Naive B cell (primary cell): ENCODE measurements around the gene SLC39A8. TPM values are rescaled to one million over a fixed set of nuclear protein-coding genes. Genes with fewer than 3 reads are reported as not detected.

Experiments
- ATAC-seq, 2 donors: fragments of 150-1000 bp; cut with Tn5 transposase; 2 replicates each; pipeline ENCODE4 v1.10.0; 2021; ENCODE audit warnings: low read depth in 2 of 2, mild to moderate bottlenecking in 2 of 2, moderate library complexity in 2 of 2
- DNase-seq: peaks from one replicate; pipeline ENCODE4 v3.0.0; 2022
- H3K27ac Mint-ChIP-seq, 6 donors: one replicate each; pipeline ENCODE4 v1.8.0; 2020 to 2022; ENCODE audit warnings: mild to moderate bottlenecking in 6 of 6, mixed read lengths in 6 of 6, moderate library complexity in 5 of 6, inconsistent platforms in 2 of 6
- H3K27me3 Mint-ChIP-seq, 3 donors: one replicate each; pipeline ENCODE4 v1.8.0; 2021 to 2022; ENCODE audit warnings: mixed read lengths in 3 of 3, mild to moderate bottlenecking in 1 of 3
- H3K36me3 Mint-ChIP-seq, 2 donors: one replicate each; pipeline ENCODE4 v1.8.0; 2020 to 2022; ENCODE audit warnings: mixed read lengths in 2 of 2, inconsistent platforms in 1 of 2, mild to moderate bottlenecking in 1 of 2
- H3K4me1 Mint-ChIP-seq, 3 donors: one replicate each; pipeline ENCODE4 v1.8.0; 2020 to 2022; ENCODE audit warnings: mixed read lengths in 3 of 3, inconsistent platforms in 1 of 3, mild to moderate bottlenecking in 1 of 3, moderate library complexity in 1 of 3
- H3K4me3 Mint-ChIP-seq, 8 donors: one replicate each; pipeline ENCODE4 v1.8.0; 2020 to 2022; ENCODE audit warnings: mild to moderate bottlenecking in 8 of 8, mixed read lengths in 8 of 8, moderate library complexity in 8 of 8, inconsistent platforms in 2 of 8
- H3K9me3 Mint-ChIP-seq, 7 donors: one replicate each; pipeline ENCODE4 v1.8.0; 2020 to 2022; ENCODE audit warnings: mixed read lengths in 7 of 7, mild to moderate bottlenecking in 5 of 7, inconsistent platforms in 2 of 7, moderate library complexity in 1 of 7
- polyA plus RNA-seq, 6 donors: library from polyadenylated mRNA; unstranded; fragments of 300-500 nt; fragmentation: Illumina TruSeq; gene quantifications; one replicate each; pipeline ENCODE4 v1.2.3, GENCODE V29; 2021; ENCODE audit warnings: low read depth in 6 of 6

Gene SLC39A8
- polyA plus RNA-seq, 6 donors from 2014 or later: 17.2 to 37.3 (median 20.0) TPM

DNA sequence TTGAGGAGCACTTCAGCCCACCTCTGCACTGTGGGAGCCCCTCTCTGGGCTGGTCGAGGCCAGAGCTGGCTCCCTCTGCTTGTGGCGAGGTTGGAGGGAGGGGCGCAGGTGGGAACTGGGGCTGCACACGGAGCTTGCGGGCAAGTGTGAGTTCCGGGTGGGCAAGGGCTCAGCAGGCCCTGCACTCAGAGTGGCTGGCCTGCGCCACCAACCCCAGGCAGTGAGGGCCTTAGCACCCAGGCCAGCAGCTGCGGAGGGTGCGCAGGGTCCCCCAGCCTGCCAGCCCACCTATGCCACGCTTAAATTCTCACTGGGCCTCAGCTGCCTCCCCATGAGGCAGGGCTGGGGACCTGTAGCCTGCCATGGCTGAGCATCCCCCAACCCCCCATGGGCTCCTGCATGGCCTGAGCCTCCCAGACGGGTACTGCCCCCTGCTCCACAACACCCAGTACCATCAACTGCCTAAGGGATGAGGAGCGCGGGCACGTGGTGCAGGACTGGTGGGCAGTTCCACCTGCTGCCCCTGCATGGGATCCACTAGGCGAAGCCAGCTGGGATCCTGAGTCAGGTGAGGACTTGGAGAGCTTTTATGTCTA lies 110.9 kb downstream of the SLC39A8 start:
- Mint-ChIP-seq H3K4me1 (no peaks in the 10 kb centered on the region), H3K27me3 (no peaks in the 10 kb centered on the region), H3K4me3 (no peak overlapping the region), H3K36me3 (no peaks in the 10 kb centered on the region), H3K9me3 (peaks cover 0 to 5% (median 2%) of the 10 kb centered on the region in 7 donors), H3K27ac (no peak overlapping the region)
- ATAC-seq (no peak), DNase-seq (no peak)

DNA sequence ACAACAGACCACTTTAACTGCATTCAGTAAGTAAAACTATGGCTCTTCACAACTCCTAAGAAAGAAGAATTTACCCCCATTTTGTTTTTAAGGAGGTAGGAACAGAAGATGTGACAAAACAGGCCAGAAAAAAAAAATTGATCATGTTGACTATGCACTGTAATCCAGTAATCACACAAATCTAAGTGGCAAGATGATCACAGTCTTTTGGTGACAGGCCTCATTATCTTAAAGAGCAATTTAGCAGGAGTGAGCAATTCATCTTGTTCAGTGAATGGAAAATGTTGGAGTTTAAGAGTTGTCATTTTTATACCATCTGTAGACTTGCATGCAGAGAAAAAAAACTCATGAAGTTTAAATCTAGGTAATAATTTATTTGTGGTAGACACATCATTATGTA lies 115.1 kb downstream of the SLC39A8 start:
- H3K27ac Mint-ChIP-seq: no peak overlapping the region
- no peaks in the 10 kb centered on the region for H3K36me3 Mint-ChIP-seq
- H3K9me3 Mint-ChIP-seq: peaks cover 0 to 20% (median 11%) of the 10 kb centered on the region in 7 donors
- H3K4me1 Mint-ChIP-seq: no peaks in the 10 kb centered on the region
- H3K27me3 Mint-ChIP-seq: no peaks in the 10 kb centered on the region
- ATAC-seq (no peak), DNase-seq (no peak)
- H3K4me3 Mint-ChIP-seq: no peak overlapping the region

DNA sequence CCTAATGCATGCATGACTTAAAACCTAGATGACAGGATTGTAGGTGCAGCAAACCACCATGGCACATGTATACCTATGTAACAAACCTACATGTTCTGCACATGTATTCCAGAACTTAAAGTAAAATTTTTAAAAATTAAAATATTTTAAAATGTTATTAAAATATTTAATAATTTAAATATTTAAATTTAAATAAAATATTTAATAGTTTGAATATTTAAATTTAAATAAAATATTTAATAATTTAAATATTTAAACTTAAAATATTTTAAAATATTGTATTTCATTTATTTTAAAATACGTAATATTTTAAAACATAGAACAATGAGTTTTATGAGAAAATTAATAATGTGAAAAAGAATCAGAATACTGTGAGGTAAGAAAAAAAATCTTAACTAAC lies 117.9 kb downstream of the SLC39A8 start:
- DNase-seq: no peak
- Mint-ChIP-seq H3K27ac (no peak overlapping the region), H3K27me3 (no peaks in the 10 kb centered on the region), H3K9me3 (peaks cover 0 to 20% (median 11%) of the 10 kb centered on the region in 7 donors), H3K4me3 (no peak overlapping the region), H3K36me3 (no peaks in the 10 kb centered on the region), H3K4me1 (no peaks in the 10 kb centered on the region)
- no peak for ATAC-seq

DNA sequence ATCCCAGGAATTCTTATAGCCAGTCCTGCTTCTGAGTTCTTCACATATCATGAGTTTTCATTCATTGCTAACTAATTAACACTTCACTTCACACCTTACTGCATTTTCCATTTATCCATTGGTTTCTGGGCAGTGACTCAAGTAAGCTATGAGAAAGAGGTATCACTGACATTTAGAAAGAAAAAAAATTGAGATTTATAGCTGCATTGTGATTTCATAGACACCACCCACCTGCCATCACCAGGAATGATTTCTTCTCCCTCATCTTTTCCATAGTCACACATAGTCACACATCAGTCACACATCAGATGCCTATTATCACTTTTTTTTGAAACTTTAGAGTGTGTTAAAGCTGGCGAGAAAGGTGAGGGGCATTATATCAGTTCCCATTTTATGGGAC lies 121.8 kb downstream of the SLC39A8 start:
- no peak overlapping the region for H3K27ac Mint-ChIP-seq
- no peaks in the 10 kb centered on the region for H3K36me3 Mint-ChIP-seq
- no peaks in the 10 kb centered on the region for H3K4me1 Mint-ChIP-seq
- ATAC-seq (no peak), DNase-seq (no peak)
- H3K4me3 Mint-ChIP-seq: no peak overlapping the region
- peaks cover 0 to 20% (median 11%) of the 10 kb centered on the region in 7 donors for H3K9me3 Mint-ChIP-seq
- no peaks in the 10 kb centered on the region for H3K27me3 Mint-ChIP-seq

DNA sequence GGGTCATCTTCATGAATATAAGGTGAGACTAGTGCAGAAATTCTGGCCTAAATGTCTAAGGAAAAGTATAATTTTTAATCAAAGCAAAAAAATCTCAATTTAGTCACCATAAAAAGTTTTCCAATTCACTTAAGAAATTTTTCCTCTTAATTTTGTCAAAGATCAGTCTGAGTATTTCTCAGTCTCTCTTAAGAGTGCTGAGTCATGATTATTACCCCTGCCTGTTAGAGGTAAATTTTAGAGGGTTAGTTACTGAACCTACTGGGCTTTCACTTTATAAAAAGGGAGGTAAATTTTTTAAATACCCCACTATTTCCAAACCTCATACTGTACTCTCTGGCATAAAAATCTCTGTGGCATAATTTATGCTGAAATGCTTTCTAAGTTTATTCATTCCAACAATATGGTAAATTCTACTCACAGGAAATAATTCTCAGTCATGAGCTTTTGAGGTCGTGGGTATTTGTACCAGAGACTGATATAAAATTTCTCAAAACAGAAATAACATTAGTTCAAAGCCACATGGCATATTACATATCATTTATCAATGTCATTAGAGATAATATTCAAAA lies 122.4 kb downstream of the SLC39A8 start:
- Mint-ChIP-seq H3K27ac (no peak overlapping the region), H3K27me3 (no peaks in the 10 kb centered on the region), H3K36me3 (no peaks in the 10 kb centered on the region)

DNA sequence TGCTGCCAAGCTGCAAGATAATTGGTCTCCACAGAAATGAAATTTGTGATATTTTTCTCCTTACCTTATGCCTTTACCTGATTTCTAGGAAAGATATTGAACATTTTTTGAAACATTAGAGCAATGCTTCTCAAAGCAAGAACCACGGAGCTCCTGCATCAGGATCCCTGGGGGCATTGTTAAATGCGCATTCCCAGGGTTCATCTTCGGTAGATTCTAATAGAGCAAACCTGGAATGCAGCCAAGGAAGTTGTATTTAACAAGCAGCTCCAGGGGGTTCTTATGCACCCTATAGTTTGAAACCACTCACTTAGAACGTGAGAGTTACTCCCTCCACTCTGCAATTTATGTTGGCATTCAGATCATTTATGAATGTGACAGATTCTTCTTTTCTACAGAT lies 126.2 kb downstream of the SLC39A8 start:
- H3K36me3 Mint-ChIP-seq: no peaks in the 10 kb centered on the region
- H3K27ac Mint-ChIP-seq: no peak overlapping the region
- H3K4me1 Mint-ChIP-seq: no peaks in the 10 kb centered on the region
- peaks cover 3 to 20% (median 5%) of the 10 kb centered on the region in 3 donors for H3K27me3 Mint-ChIP-seq
- ATAC-seq (no peak), DNase-seq (no peak)
- H3K4me3 Mint-ChIP-seq: no peak overlapping the region
- peaks cover 0 to 5% (median 0%) of the 10 kb centered on the region in 7 donors for H3K9me3 Mint-ChIP-seq

More for the DNA sequence above, 122.4 kb downstream of the SLC39A8 start:
- H3K9me3 Mint-ChIP-seq: peaks cover 0 to 15% (median 10%) of the 10 kb centered on the region in 7 donors
- ATAC-seq (no peak), DNase-seq (no peak)
- no peak overlapping the region for H3K4me3 Mint-ChIP-seq
- H3K4me1 Mint-ChIP-seq: no peaks in the 10 kb centered on the region

DNA sequence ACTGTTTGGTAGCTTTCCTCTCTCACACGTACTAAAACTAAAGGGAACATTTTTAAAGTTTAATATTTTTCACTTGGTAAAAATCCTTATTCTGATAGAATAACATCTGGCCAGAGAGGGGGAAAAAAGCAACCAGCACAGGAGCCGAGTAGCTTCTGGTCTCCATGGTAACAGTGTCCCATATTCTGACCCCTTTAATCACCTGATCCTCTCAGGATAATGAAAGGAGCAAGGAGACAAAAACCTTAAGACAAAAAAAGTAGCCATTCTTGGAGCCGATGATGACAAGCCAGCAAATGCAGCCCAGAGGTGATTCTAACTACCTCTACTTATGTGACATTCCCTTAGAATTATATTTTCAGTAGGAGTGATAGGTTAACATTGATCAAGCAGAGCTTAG lies 126.6 kb downstream of the SLC39A8 start:
- H3K27ac Mint-ChIP-seq: no peak overlapping the region
- DNase-seq (no peak), ATAC-seq (no peak)
- H3K27me3 Mint-ChIP-seq: peaks cover 3 to 20% (median 5%) of the 10 kb centered on the region in 3 donors
- H3K4me1 Mint-ChIP-seq: no peaks in the 10 kb centered on the region
- peaks cover 0 to 5% (median 0%) of the 10 kb centered on the region in 7 donors for H3K9me3 Mint-ChIP-seq
- H3K4me3 Mint-ChIP-seq: no peak overlapping the region
- no peaks in the 10 kb centered on the region for H3K36me3 Mint-ChIP-seq

DNA sequence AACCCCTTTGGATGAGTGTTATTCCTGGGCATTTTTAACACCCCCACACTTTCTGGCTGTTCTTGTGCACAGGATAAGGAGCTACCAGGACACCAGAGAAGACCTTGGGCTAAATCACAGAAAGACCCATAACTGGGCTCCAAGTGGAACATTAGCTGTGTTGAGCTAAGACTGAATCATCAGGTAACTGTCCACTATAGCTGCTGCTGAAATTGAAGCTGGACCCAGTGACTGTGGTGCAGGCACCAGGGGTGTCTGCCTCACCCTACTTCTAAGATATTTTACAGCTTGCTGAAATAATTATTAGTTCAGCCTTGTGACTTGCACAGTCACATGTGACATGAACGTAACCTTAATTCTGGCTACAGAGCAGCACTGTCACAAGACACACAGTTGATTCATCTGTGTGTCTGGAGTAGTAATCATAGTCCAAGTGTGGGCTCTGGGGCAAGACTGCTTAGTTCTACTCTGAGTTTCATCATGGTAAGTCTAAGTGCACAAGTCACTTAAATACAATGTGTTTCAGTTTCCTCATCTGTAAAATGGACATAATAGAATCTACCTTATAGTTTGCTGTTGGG lies 127.4 kb downstream of the SLC39A8 start:
- Mint-ChIP-seq H3K27me3 (peaks cover 3 to 20% (median 5%) of the 10 kb centered on the region in 3 donors), H3K4me3 (no peak overlapping the region), H3K9me3 (peaks cover 0 to 5% (median 0%) of the 10 kb centered on the region in 7 donors), H3K27ac (no peak overlapping the region), H3K4me1 (no peaks in the 10 kb centered on the region), H3K36me3 (no peaks in the 10 kb centered on the region)
- DNase-seq (no peak), ATAC-seq (no peak)

DNA sequence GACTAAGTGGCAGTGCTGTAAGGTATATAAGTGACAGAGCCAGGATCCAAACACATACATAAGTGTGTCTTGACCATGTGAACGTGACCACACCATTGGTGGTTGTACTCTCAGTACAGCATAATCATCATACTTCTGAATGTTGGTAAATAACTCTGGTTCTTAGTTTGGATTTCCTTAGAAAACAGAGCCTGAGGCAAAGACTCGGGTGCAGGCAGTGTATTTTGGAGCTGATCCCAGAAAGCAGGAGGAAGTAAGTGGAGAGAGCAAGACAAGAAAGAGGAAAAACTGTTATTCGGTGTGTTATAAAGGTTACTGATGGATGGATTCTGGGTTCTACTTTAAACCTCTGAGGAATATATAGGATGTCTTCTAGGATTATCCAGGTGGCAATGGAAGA lies 127.9 kb downstream of the SLC39A8 start:
- ATAC-seq: no peak
- no peak for DNase-seq
- Mint-ChIP-seq H3K4me1 (no peaks in the 10 kb centered on the region), H3K27ac (no peak overlapping the region), H3K36me3 (no peaks in the 10 kb centered on the region), H3K9me3 (peaks cover 0 to 5% (median 0%) of the 10 kb centered on the region in 7 donors), H3K4me3 (no peak overlapping the region), H3K27me3 (peaks cover 3 to 20% (median 5%) of the 10 kb centered on the region in 3 donors)

DNA sequence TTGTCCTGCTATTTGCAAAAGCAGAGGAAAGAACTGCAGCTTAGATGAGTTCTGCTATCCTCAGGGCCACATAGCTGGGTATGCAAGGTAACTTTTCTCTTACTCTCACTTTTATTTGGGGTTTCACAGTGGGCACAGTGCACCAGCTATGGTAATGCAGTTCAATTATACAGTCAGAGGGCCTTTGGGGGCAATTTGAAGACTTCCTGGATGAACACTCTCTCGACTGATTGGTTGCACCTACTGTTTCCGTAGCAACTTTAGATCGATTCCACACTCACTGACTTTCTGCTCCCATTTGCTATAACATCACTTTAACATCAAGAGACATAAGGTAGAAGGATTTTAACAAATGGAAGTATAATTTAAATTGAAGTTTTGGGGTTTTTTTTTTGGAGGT lies 128.6 kb downstream of the SLC39A8 start:
- Mint-ChIP-seq H3K27me3 (peaks cover 3 to 20% (median 5%) of the 10 kb centered on the region in 3 donors), H3K9me3 (peaks cover 0 to 5% (median 0%) of the 10 kb centered on the region in 7 donors), H3K36me3 (no peaks in the 10 kb centered on the region), H3K27ac (no peak overlapping the region), H3K4me3 (no peak overlapping the region), H3K4me1 (no peaks in the 10 kb centered on the region)
- no peak for ATAC-seq
- DNase-seq: no peak

DNA sequence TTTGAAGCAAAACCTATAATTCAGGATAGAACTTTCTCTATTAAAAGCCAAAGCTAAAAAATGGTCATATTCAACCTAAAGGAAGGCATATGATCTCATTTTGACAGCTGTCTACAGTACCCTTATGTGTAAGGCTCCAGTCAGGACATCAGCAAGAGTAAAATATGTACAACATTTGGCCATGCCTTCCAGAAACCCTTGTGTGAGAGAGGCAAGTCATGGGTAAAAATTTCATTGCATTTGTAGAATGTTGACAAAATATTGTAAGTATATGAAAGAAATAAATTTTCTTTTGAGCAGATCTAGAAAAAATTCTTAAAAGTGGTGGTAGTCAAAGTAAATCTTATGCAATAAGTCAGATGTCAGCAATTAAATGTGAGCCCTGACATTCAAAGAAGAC lies 132.3 kb downstream of the SLC39A8 start:
- ATAC-seq (no peak), DNase-seq (no peak)
- Mint-ChIP-seq H3K36me3 (no peaks in the 10 kb centered on the region), H3K4me1 (no peaks in the 10 kb centered on the region), H3K27me3 (peaks cover 3 to 20% (median 11%) of the 10 kb centered on the region in 3 donors), H3K4me3 (no peak overlapping the region), H3K27ac (no peak overlapping the region), H3K9me3 (peaks cover 0 to 5% (median 0%) of the 10 kb centered on the region in 7 donors)

Other genes with a start within 250 kb of the SLC39A8 start
- 10 to 100 TPM; 14.5 to 47.4 (median 26.2) TPM for gene NFKB1, start 155.9 kb upstream of the SLC39A8 start, polyA plus RNA-seq